Stimulated activated CD8-positive, alpha-beta memory T cell treated with anti-CD3 and anti-CD28 coated beads, Interleukin-7, amount 100 ng/mL, for 24 hours (primary cell): ENCODE measurements around the gene RNF4.
"Not testable (repeated sequence)": the region's sequence is repeated elsewhere in the genome, so short reads cannot be mapped to it uniquely, and the experiment has no call there.

ENCODE experiments used
- DNase-seq: peaks from one replicate; pipeline ENCODE4 v3.0.0-alpha.2; 2020; ENCODE audit warnings: low read depth

Gene RNF4, protein sequence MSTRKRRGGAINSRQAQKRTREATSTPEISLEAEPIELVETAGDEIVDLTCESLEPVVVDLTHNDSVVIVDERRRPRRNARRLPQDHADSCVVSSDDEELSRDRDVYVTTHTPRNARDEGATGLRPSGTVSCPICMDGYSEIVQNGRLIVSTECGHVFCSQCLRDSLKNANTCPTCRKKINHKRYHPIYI

GRCh38 chr4:2468456-2469191 is at the start of gene RNF4:
TSS of gene RNF4 (plus strand) at chr4:2469106. CDS start at chr4:2490494, 21,388 bp downstream.
- DNase-seq: peak; percentile 90

DNA sequence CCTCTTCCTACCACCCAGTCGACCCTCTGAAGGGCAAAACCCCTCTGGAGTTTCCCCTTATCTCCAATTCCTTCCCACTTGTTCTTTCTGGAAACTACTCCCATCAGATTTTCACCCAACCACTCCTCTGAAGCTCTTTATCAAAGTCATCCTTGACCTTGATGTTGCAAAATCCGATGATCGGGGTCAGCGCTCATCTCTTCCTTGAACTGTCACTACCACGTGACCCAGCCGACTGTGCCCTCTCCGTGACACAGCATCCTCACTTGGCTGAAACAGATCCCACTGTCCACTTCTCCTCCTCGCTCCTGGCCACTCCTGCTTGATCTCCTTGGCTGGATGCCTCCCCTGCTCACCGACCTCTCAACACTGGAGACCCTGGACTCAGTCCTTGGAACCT is 49.1 kb upstream of the RNF4 start:
- DNase-seq: no peak

GRCh38 chr4:2421928-2422327 is 47.0 kb upstream of the RNF4 start:
- DNase-seq: no peak

DNA sequence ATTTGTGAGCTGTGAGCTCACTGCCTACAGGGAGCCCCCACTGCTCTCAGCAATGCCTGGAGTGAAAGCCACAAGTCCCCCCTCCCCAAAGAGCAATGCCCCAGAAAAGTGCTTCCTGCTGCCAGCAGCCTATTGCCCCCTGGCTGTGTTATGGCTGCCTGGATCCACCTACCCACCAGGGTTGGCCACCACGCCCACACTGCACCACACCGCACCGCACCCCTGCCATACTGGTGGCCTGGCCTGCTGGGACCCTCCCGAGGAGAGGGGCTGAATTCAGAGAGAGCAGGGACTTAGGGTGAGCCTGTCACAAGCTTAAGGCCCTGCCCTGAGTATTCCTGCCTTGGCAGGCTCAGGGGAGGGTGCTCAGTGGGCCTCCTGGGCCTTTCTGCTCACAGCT is 45.8 kb upstream of the RNF4 start:
- no peak for DNase-seq

- no peak for DNase-seq
Measured at GRCh38 chr4:2423695-2424094, 45.2 kb upstream of the RNF4 start.

GRCh38 chr4:2424581-2424980 is 44.3 kb upstream of the RNF4 start:
- no peak for DNase-seq

DNA sequence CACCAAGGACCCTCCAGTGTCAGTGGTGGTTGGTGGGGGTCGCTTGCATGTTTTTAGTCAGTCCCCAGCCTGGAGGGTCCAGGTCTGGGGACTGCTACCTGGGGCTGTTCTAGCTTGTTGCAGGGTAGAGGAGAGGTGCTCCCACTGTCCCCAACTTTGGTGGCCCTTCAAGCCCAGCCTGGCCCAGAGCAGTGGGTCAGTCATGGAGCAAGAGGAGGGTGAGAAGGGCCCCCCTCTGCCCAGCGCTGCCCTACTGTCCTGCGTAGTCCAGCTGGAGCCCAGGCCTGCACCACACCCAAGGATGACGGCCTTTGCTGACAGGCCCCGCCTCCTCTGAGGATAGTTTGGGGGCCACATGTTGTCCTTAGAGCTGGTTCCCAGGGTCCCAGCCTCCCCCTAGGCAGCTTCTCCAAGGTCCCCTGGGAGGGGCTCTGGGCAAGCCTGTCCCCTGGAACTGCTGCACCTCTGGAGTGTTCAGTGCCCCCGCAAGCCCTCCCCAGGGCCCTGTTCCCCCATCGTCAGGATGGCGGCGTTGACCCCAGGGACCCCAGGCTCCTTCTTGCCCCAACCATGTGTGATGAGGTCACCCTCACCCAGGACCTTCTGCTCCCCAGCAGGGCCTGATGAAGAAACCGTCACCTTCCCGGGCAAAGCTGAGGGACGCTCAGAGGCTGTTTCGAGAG is 43.4 kb upstream of the RNF4 start:
- DNase-seq: no peak

DNA sequence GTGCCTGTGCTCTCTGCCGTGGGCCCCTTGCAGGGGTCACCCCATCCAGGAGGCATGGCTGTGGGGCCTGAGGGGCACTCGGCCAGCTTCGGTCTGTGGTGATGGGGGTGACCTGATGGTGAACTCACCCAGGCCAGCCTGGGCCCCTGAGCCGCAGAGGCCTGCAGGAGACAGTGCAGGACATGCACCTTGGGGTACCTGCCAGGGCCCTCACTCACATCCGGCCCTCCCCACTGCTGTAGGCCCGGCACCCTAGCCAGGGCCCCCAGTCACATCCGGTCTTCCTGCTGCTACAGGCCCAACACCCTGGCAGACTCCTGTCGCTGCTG is 42.9 kb upstream of the RNF4 start:
- DNase-seq: no peak

GRCh38 chr4:2426711-2427275 is 42.1 kb upstream of the RNF4 start:
- DNase-seq: no peak

GRCh38 chr4:2427383-2428334 is 41.2 kb upstream of the RNF4 start:
- no peak for DNase-seq

GRCh38 chr4:2428496-2429213 is 40.3 kb upstream of the RNF4 start:
- DNase-seq: no peak

DNA sequence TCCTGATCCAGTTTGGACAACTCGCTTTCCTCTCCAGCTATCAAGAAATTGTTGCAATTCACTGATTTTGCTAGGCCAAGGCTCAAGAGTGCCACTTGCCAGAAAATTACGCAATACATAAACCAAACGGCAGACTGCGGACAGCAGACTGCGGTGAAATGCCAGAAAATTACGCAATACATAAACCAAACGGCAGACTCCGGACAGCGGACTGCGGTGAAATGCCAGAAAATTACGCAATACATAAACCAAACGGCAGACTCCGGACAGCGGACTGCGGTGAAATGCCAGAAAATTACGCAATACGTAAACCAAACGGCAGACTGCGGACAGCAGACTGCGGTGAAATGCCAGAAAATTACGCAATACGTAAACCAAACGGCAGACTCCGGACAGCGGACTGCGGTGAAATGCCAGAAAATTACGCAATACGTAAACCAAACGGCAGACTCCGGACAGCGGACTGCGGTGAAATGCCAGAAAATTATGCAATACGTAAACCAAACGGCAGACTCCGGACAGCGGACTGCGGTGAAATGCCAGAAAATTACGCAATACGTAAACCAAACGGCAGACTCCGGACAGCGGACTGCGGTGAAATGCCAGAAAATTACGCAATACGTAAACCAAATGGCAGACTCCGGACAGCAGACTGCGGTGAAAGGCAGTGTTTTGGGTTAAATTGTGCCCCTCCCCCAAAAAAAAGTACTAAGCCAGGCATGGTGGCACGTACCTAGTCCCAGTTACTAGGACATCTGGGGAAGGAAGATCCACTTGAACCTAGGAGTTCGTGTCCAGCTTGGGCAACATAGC is 38.8 kb upstream of the RNF4 start:
- DNase-seq: not testable (repeated sequence)

- DNase-seq: no peak
Measured at GRCh38 chr4:2432004-2432403, 36.9 kb upstream of the RNF4 start.

- no peak for DNase-seq
Measured at GRCh38 chr4:2432991-2433530, 35.8 kb upstream of the RNF4 start.

- no peak for DNase-seq
Measured at GRCh38 chr4:2433609-2434350, 35.1 kb upstream of the RNF4 start.

- no peak for DNase-seq
Measured at GRCh38 chr4:2434420-2434819, 34.5 kb upstream of the RNF4 start.

- DNase-seq: no peak
Measured at GRCh38 chr4:2436301-2436700, 32.6 kb upstream of the RNF4 start.

- DNase-seq: no peak
Measured at GRCh38 chr4:2436761-2437474, 32.0 kb upstream of the RNF4 start.
